ENCODE results near the gene TDP2.

GRCh38 chr6:24659561-24659960 is 7.1 kb downstream of the TDP2 start:
- TF ChIP-seq, protein P1, sequence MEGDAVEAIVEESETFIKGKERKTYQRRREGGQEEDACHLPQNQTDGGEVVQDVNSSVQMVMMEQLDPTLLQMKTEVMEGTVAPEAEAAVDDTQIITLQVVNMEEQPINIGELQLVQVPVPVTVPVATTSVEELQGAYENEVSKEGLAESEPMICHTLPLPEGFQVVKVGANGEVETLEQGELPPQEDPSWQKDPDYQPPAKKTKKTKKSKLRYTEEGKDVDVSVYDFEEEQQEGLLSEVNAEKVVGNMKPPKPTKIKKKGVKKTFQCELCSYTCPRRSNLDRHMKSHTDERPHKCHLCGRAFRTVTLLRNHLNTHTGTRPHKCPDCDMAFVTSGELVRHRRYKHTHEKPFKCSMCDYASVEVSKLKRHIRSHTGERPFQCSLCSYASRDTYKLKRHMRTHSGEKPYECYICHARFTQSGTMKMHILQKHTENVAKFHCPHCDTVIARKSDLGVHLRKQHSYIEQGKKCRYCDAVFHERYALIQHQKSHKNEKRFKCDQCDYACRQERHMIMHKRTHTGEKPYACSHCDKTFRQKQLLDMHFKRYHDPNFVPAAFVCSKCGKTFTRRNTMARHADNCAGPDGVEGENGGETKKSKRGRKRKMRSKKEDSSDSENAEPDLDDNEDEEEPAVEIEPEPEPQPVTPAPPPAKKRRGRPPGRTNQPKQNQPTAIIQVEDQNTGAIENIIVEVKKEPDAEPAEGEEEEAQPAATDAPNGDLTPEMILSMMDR (IDR thresholded peaks at IDR 0.05): no peak
- TF ChIP-seq POLR2AphosphoS5 (IDR thresholded peaks at IDR 0.05) (no peak), POLR2A (IDR thresholded peaks at IDR 0.05; ENCODE audit: low read depth) (no peak), EP300 (IDR thresholded peaks at IDR 0.05) (no peak)
